MM.1S (cell line): ENCODE data around the gene GMPR2.

Experiments used
- EZH2 ChIP-seq: fragments of 300-600 bp; sonication (generic); optimal IDR thresholded peaks from 2 replicates; pipeline ENCODE3; 2017; ENCODE audit warnings: low read depth, mild to moderate bottlenecking, antibody characterized with exemption, low read length, mixed read lengths
- TF ChIP-seq, protein P1 (sequence below): fragments of 300-600 bp; sonication (generic); IDR thresholded peaks from 2 replicates; pipeline ENCODE4 v1.5.1; 2016; ENCODE audit warnings: antibody characterized with exemption, low read length, mixed read lengths

DNA sequence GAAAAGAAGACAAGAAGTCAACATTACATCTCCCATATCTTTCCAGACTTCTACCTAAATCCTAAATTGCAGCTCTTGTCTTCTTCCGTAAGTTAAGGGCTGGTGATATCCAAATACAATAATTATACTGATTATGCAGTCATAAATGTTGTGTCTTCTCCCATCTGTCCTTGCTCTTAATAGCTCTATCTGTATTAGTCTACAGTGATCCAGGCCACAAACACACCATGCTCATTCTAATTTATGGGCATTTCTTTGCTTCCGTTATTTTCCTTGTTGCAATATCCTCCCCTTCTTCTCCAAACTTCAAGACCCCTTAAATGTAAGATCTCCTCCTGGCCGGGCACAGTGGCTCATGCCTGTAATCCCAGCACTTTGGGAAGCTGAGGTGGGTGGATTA is 13.2 kb upstream of the GMPR2 start:
- TF ChIP-seq, protein P1, sequence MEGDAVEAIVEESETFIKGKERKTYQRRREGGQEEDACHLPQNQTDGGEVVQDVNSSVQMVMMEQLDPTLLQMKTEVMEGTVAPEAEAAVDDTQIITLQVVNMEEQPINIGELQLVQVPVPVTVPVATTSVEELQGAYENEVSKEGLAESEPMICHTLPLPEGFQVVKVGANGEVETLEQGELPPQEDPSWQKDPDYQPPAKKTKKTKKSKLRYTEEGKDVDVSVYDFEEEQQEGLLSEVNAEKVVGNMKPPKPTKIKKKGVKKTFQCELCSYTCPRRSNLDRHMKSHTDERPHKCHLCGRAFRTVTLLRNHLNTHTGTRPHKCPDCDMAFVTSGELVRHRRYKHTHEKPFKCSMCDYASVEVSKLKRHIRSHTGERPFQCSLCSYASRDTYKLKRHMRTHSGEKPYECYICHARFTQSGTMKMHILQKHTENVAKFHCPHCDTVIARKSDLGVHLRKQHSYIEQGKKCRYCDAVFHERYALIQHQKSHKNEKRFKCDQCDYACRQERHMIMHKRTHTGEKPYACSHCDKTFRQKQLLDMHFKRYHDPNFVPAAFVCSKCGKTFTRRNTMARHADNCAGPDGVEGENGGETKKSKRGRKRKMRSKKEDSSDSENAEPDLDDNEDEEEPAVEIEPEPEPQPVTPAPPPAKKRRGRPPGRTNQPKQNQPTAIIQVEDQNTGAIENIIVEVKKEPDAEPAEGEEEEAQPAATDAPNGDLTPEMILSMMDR: no peak
- TF ChIP-seq EZH2: no peak
